ENCODE results near the gene AKIRIN1.

DNA sequence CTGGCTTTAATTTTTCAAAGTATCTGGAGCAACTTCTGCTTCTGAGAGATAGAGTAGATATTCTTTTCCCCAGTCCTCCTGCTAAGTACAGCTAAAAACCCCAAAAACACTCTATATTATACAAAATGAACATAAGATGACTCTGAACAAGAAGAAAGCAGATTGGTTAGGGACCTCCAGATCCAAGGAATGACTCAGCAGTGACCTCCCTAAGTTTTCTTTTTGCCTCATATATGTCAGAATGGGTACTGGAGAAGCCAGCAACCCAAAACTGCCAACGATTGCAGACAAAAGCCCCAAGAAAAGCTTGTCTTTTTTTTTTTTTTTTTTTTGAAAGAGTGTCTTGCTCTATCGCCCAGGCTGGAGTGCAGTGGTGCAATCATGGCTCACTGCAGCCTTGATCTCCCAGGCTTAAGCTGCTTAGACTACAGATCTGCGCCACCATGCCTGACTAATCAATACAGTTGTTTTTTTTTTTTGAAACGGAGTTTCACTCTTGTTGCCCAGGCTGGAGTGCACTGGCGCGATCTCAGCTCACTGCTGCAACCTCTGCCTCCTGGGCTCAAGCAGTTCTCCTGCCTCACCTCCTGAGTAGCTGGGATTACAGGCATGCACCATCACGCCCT lies 57.8 kb downstream of the AKIRIN1 start:
- TF ChIP-seq, protein P1, sequence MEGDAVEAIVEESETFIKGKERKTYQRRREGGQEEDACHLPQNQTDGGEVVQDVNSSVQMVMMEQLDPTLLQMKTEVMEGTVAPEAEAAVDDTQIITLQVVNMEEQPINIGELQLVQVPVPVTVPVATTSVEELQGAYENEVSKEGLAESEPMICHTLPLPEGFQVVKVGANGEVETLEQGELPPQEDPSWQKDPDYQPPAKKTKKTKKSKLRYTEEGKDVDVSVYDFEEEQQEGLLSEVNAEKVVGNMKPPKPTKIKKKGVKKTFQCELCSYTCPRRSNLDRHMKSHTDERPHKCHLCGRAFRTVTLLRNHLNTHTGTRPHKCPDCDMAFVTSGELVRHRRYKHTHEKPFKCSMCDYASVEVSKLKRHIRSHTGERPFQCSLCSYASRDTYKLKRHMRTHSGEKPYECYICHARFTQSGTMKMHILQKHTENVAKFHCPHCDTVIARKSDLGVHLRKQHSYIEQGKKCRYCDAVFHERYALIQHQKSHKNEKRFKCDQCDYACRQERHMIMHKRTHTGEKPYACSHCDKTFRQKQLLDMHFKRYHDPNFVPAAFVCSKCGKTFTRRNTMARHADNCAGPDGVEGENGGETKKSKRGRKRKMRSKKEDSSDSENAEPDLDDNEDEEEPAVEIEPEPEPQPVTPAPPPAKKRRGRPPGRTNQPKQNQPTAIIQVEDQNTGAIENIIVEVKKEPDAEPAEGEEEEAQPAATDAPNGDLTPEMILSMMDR (conservative IDR thresholded peaks at IDR 0.05): no peak
- TF ChIP-seq EZH2 (IDR thresholded peaks at IDR 0.05; ENCODE audit: low read depth): no peak

Data from PC-9 (cell line).